SK-N-DZ (cell line): Measurements from ENCODE around the gene C1GALT1C1L. TPM values are rescaled to one million over a fixed set of nuclear protein-coding genes. Genes with fewer than 3 reads are reported as not detected.
"Not testable (repeated sequence)": the region's sequence is repeated elsewhere in the genome, so short reads cannot be mapped to it uniquely, and the experiment has no call there.

Source experiments
- DNase-seq: peaks from one replicate; pipeline ENCODE4 v3.0.0-alpha.2; 2015; ENCODE audit warnings: low spot score
- polyA plus RNA-seq, 2 experiments: library from polyadenylated mRNA; depleted of rRNA; stranded (reverse); fragments of >200 nt; gene quantifications; 2 replicates each; pipeline ENCODE4 v1.2.3, GENCODE V29; 2014

The C1GALT1C1L gene
- 7.1 and 7.8 TPM in 2 replicates for polyA plus RNA-seq (2014; cell fraction: cytosol; rRNA removed)
- 4.0 and 9.4 TPM in 2 replicates for polyA plus RNA-seq (2014; cell fraction: nucleus; rRNA removed)

GRCh38 chr2:43676322-43677050, at the start of gene C1GALT1C1L:
Gene C1GALT1C1L, minus strand, starts transcription at chr2:43676429. Its CDS starts 107 bp downstream, at chr2:43676322.
- DNase-seq: peak; percentile 54

- DNase-seq: no peak
These were observed 49.5 kb upstream of the C1GALT1C1L start for GRCh38 chr2:43725711-43726246.

GRCh38 chr2:43724728-43725526, 48.7 kb upstream of the C1GALT1C1L start:
- DNase-seq: no peak

- no peak for DNase-seq
These were observed 42.4 kb upstream of the C1GALT1C1L start for GRCh38 chr2:43718530-43719124.

- no peak for DNase-seq
These were observed 41.1 kb upstream of the C1GALT1C1L start for GRCh38 chr2:43717322-43717721.

GRCh38 chr2:43715300-43716098, 39.3 kb upstream of the C1GALT1C1L start:
- no peak for DNase-seq

GRCh38 chr2:43714164-43714563, 37.9 kb upstream of the C1GALT1C1L start:
- DNase-seq: no peak

- DNase-seq: no peak
These were observed 34.6 kb upstream of the C1GALT1C1L start for GRCh38 chr2:43710866-43711265.

GRCh38 chr2:43708891-43709290, 32.7 kb upstream of the C1GALT1C1L start:
- DNase-seq: no peak

GRCh38 chr2:43708178-43708577, 31.9 kb upstream of the C1GALT1C1L start:
- DNase-seq: no peak

GRCh38 chr2:43707255-43708015, 31.2 kb upstream of the C1GALT1C1L start:
- DNase-seq: no peak

GRCh38 chr2:43701111-43701510, 24.9 kb upstream of the C1GALT1C1L start:
- DNase-seq: no peak

- no peak for DNase-seq
These were observed 23.5 kb upstream of the C1GALT1C1L start for GRCh38 chr2:43699761-43700160.

GRCh38 chr2:43698140-43698539, 21.9 kb upstream of the C1GALT1C1L start:
- DNase-seq: not testable (repeated sequence)

GRCh38 chr2:43692428-43692994, 16.3 kb upstream of the C1GALT1C1L start:
- DNase-seq: no peak

GRCh38 chr2:43689999-43690398, 13.8 kb upstream of the C1GALT1C1L start:
- no peak for DNase-seq

- DNase-seq: no peak
These were observed 9.1 kb upstream of the C1GALT1C1L start for GRCh38 chr2:43685357-43685756.

- not testable (repeated sequence) for DNase-seq
These were observed 1.6 kb upstream of the C1GALT1C1L start for GRCh38 chr2:43677783-43678182.

GRCh38 chr2:43675646-43676321, 445 bp downstream of the C1GALT1C1L start:
- no peak for DNase-seq
